ENCODE results near the gene TMC7.
A peak's percentile ranks its signal among the peaks of the same experiment; 100 is the strongest.

The TMC7 gene

DNA sequence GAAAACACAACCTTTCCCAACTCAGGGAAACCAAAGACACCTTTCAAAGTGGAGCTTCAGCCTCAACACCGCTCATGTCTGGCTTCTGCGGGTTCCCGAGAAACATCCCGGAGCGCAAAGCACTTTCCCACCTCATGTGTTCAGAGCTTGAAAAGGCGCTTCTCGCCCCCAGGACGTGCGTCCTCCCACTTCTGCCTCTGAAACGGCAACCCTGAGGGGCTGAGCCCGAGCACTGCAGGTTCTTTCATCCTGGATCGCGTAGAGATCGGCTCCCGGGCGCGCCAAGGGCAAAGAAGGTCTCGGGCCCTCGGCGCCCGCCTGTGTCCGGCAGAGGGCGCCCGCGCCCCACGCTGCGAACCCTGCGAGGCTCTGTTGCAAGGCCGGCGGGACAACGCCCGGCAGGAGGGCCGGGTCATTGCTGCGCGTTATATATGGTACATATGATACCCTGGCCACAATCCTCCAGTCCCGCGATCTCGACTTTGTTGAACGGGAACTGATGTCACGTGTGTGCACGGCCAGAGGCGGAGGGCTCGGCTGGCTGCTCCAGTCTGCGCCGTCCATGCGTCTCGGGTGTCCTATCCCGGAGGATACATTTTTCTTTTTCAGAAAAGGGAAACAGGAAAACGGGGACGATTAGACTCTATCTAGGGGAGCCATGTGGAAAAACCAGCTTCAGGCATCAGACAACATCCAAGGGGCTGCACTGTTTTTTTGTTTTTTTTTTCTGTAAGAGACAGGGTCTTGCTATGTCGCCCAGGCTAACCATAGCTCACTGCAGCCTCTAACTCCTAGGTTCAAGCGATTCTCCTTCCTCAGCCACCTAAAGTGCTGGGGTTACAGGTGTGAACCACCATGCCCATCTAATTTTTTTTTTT lies 102.8 kb downstream of the TMC7 start:
- peak; percentile 92 for DNase-seq (ENCODE audit: extremely low spot score)
- POLR2A ChIA-PET, result interaction anchor here (0.6 to 1.5 kb wide), 6 partner anchors 8 to 93 kb away, joined by 3 to 5 read pairs (median 4); partner anchors contain the start of gene COQ7
- CTCF ChIA-PET, result interaction anchor here (0.6 to 2.3 kb wide), 14 partner anchors 8 to 307 kb away, joined by 3 to 24 read pairs (median 4); partner anchors contain the start of genes COQ7 and TMC7
- TF ChIP-seq, protein P1, sequence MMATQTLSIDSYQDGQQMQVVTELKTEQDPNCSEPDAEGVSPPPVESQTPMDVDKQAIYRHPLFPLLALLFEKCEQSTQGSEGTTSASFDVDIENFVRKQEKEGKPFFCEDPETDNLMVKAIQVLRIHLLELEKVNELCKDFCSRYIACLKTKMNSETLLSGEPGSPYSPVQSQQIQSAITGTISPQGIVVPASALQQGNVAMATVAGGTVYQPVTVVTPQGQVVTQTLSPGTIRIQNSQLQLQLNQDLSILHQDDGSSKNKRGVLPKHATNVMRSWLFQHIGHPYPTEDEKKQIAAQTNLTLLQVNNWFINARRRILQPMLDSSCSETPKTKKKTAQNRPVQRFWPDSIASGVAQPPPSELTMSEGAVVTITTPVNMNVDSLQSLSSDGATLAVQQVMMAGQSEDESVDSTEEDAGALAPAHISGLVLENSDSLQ (IDR thresholded peaks at IDR 0.05), result 0 out of 2 replicates have a peak, but pooled peaks have one; percentile 11
- TF ChIP-seq ZNF384 (IDR thresholded peaks at IDR 0.05), result peak; percentile 80
- peak; percentile 87 for TF ChIP-seq L3MBTL2 (conservative IDR thresholded peaks at IDR 0.05)
- TF ChIP-seq NFRKB (IDR thresholded peaks at IDR 0.05), result no peak
- no peak for TF ChIP-seq SUZ12 (IDR thresholded peaks at IDR 0.05)
- no peak for TF ChIP-seq BHLHE40 (IDR thresholded peaks at IDR 0.05; ENCODE audit: borderline replicate concordance)
- TF ChIP-seq FOXK2 (IDR thresholded peaks at IDR 0.05), result no peak
- no peak for TF ChIP-seq SP1 (IDR thresholded peaks at IDR 0.05)
- TF ChIP-seq FOXM1 (IDR thresholded peaks at IDR 0.05; ENCODE audit: borderline replicate concordance), result no peak
- no peak for TF ChIP-seq LEF1 (IDR thresholded peaks at IDR 0.05; ENCODE audit: borderline replicate concordance)
- TF ChIP-seq TARDBP (IDR thresholded peaks at IDR 0.05), result no peak
- peak; percentile 64 for TF ChIP-seq ELF4 (IDR thresholded peaks at IDR 0.05)
- no peak for TF ChIP-seq HDGF (IDR thresholded peaks at IDR 0.05; ENCODE audit: borderline replicate concordance)
- no peak for TF ChIP-seq ARNT (IDR thresholded peaks at IDR 0.05)

DNA sequence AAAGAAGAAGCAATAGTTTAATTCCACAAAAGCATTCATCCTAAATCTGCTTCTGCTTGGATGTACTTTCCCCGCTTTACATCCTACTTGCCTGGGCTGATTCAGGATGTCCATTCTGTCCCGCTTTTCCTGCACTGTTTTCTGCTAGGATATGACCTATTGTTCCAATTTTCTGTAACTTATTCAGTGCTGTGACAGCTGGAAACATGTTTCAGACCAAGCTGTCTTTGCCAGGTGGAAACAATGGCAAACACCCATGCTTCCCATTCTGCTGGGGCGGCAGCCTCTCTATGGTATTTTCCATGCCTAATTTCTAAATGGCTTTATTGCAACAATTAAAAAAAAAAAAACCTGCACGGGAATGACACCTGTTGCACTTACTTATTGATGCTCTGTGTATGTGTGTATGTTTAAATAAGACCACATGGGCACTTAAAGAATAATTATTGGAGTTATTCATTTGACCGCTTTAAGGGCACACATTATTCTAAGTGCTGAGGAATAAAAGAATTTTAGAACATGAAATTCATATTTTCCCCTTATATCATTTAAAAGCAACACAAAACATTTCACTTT lies 104.7 kb downstream of the TMC7 start:
- ChIA-PET CTCF (no interaction called here), POLR2A (no interaction called here)
- TF ChIP-seq ELF4 (IDR thresholded peaks at IDR 0.05) (no peak), BHLHE40 (IDR thresholded peaks at IDR 0.05; ENCODE audit: borderline replicate concordance) (no peak), SP1 (IDR thresholded peaks at IDR 0.05) (no peak), ARNT (IDR thresholded peaks at IDR 0.05) (no peak), FOXA1 (IDR thresholded peaks at IDR 0.05) (no peak), ZNF384 (IDR thresholded peaks at IDR 0.05) (no peak)
- TF ChIP-seq, protein P1 (IDR thresholded peaks at IDR 0.05), result no peak
- no peak for DNase-seq (ENCODE audit: extremely low spot score)

DNA sequence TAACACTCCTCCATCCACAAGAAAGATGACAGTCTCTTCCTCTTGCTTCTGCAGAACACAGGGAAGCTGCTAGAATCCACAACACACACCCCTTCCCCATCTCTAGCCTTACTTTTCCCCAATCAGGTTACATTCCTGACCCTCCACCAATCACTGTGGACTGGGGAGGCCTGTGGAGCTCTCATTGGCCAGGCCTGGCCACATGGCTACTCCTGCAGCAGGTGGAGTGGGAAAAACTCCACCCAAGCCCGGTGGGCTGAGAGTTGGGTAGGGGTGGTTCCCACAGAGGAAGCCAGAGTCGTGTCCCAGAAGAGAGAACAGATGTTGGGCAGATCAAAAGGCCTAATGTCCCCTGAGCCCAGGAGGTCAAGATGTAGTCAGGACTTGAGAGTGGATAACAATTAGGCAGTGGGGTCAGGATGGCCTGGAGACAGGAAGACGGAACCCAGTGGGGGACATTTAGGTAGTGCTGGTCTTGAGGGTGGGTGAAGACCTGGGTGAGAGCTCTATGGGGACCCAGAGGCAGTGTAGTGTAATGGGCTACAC lies 105.7 kb downstream of the TMC7 start:
- TF ChIP-seq BHLHE40 (IDR thresholded peaks at IDR 0.05; ENCODE audit: borderline replicate concordance) (no peak), NFRKB (IDR thresholded peaks at IDR 0.05) (no peak), FOXK2 (IDR thresholded peaks at IDR 0.05) (no peak), ZNF384 (IDR thresholded peaks at IDR 0.05) (no peak), SUZ12 (IDR thresholded peaks at IDR 0.05) (no peak), L3MBTL2 (conservative IDR thresholded peaks at IDR 0.05) (no peak), FOXA1 (IDR thresholded peaks at IDR 0.05) (no peak)
- TF ChIP-seq, protein P1 (IDR thresholded peaks at IDR 0.05), result no peak
- POLR2A ChIA-PET, result interaction anchor here (1.5 kb wide), 1 partner anchor 13 kb away, joined by 6 read pairs; no protein-coding TSS in a partner anchor
- CTCF ChIA-PET, result no interaction called here
- DNase-seq (ENCODE audit: extremely low spot score), result no peak

DNA sequence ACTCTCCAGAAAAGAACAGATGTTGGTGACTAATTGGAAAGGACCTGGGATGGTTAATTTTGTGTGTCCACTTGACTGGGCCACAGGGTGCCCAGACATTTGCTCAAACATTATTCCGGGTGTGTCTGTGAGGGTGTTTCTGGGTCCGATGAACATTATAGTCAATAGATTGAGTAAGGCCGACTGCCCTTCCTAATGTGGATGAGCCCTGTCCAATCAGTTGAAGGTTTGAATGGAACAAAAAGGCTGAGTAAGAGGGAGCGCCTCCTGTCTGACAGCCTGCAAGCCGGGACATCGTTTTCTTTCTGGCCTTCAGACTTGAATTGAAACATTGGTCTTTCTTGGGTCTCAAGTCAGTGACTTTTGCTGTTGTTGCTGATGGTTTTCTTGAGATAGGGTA lies 107.2 kb downstream of the TMC7 start:
- TF ChIP-seq ZNF384 (IDR thresholded peaks at IDR 0.05), result no peak
- TF ChIP-seq, protein P1 (IDR thresholded peaks at IDR 0.05), result no peak
- no peak for TF ChIP-seq SP1 (IDR thresholded peaks at IDR 0.05)
- no peak for TF ChIP-seq NFRKB (IDR thresholded peaks at IDR 0.05)
- no peak for TF ChIP-seq LEF1 (IDR thresholded peaks at IDR 0.05; ENCODE audit: borderline replicate concordance)
- no peak for TF ChIP-seq ELF4 (IDR thresholded peaks at IDR 0.05)
- no peak for TF ChIP-seq SUZ12 (IDR thresholded peaks at IDR 0.05)
- no peak for TF ChIP-seq FOXK2 (IDR thresholded peaks at IDR 0.05)
- TF ChIP-seq FOXM1 (IDR thresholded peaks at IDR 0.05; ENCODE audit: borderline replicate concordance), result no peak
- TF ChIP-seq L3MBTL2 (conservative IDR thresholded peaks at IDR 0.05), result no peak
- TF ChIP-seq HDGF (IDR thresholded peaks at IDR 0.05; ENCODE audit: borderline replicate concordance), result no peak
- TF ChIP-seq CTBP1 (IDR thresholded peaks at IDR 0.05; ENCODE audit: borderline replicate concordance), result no peak
- no peak for TF ChIP-seq FOXA1 (IDR thresholded peaks at IDR 0.05)
- TF ChIP-seq BHLHE40 (IDR thresholded peaks at IDR 0.05; ENCODE audit: borderline replicate concordance), result no peak
- TF ChIP-seq TARDBP (IDR thresholded peaks at IDR 0.05), result no peak
- ChIA-PET POLR2A (no interaction called here), CTCF (no interaction called here)

GRCh38 chr16:19092653-19093410 lies 109.1 kb downstream of the TMC7 start:
- CTCF ChIA-PET, result no interaction called here
- TF ChIP-seq SP1 (IDR thresholded peaks at IDR 0.05), result no peak
- no peak for TF ChIP-seq L3MBTL2 (conservative IDR thresholded peaks at IDR 0.05)
- TF ChIP-seq ELF4 (IDR thresholded peaks at IDR 0.05), result no peak
- no peak for TF ChIP-seq FOXA1 (IDR thresholded peaks at IDR 0.05)
- no peak for TF ChIP-seq FOXM1 (IDR thresholded peaks at IDR 0.05; ENCODE audit: borderline replicate concordance)
- DNase-seq (ENCODE audit: extremely low spot score), result no peak
- POLR2A ChIA-PET, result no interaction called here

More for the DNA sequence above, 107.2 kb downstream of the TMC7 start:
- DNase-seq (ENCODE audit: extremely low spot score), result no peak
